ENCODE data around the gene TANC1. TPM values are rescaled to one million over a fixed set of nuclear protein-coding genes. Genes with fewer than 3 reads are reported as not detected.
A peak's percentile ranks its signal among the peaks of the same experiment; 100 is the strongest.

TANC1 gene
- total and polyA plus RNA-seq, 5 experiments from 2014 or later: 0.05 to 0.17 (median 0.09) TPM; not detected in 1

DNA sequence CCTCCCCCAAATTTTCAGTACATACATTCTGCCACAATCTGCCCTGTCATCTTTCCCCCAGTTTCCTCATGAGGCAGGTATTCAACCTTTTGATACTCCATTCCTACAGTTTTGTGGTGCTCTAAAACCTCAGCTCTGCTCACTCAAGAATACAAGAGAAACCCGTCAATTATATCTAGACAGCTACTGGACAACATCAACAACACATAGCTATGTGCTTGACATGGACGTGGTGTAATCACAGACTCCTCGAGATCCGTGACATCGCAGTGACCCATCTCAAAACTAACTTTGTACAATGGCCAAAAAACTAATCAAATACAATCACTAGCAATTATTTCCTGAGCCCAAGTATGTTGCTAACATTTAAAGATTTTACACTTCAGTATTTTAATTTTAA lies 294.5 kb downstream of the TANC1 start:
- no peaks in the 10 kb centered on the region for H3K9me3 Mint-ChIP-seq
- H3K27me3 Mint-ChIP-seq: no peaks in the 10 kb centered on the region
- POLR2A ChIA-PET: no interaction called here
- no peak overlapping the region for H3K4me3 Mint-ChIP-seq
- H3K36me3 Mint-ChIP-seq: peaks cover 5 to 42% (median 20%) of the 10 kb centered on the region in 3 donors
- ATAC-seq (no peak), DNase-seq (no peak)
- no peak overlapping the region for H3K27ac Mint-ChIP-seq
- peaks cover 0 to 5% (median 0%) of the 10 kb centered on the region in 4 donors for H3K4me1 Mint-ChIP-seq

DNA sequence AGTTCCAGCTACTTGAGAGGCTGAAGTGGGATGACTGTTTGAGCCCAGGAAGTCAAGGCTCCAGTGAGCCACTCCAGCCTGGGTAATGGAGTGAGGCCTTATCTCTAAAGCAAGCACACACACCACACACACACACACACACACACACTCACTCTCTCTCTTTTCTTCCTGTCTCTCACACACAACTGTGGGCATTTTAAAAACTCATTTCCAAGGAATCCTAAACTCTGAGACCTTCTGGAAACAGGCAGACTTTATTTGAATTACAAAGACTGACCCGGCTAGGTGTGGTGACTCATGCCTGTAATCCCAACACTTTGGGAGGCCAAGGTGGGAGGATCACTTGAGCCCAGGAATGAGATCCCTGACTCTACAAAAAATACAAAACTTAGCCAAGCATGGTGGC lies 296.7 kb downstream of the TANC1 start:
- Mint-ChIP-seq H3K4me3 (no peak overlapping the region), H3K27me3 (no peaks in the 10 kb centered on the region), H3K36me3 (peaks cover 12 to 52% (median 32%) of the 10 kb centered on the region in 3 donors), H3K9me3 (no peaks in the 10 kb centered on the region), H3K27ac (peak overlapping the region in 1 of 10 donors; percentile 21), H3K4me1 (peaks cover 2 to 8% (median 4%) of the 10 kb centered on the region in 4 donors)
- DNase-seq (no peak), ATAC-seq (no peak)
- POLR2A ChIA-PET: interaction anchor here (0.7 kb wide), 1 partner anchor 140 kb away, joined by 3 read pairs; no protein-coding TSS in a partner anchor

DNA sequence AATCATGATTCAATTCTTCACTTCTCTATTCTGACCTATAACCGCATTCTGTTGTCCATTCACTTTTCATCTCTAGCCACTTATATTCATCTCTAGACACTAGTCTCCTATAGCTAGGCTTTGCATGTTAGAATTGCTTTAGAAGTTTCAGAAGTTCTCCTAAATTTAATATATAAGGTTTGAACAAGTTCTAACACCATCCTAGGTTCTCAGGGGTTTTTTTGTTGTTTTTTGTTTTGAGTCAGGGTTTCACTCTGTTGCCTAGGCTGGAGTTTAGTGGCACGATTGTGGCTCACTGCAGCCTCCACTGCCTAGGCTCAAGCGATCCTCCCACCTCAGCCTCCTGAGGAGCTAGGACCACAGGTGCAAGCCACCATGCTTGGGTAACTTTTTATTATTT lies 298.1 kb downstream of the TANC1 start:
- Mint-ChIP-seq H3K27ac (peak overlapping the region in 2 of 10 donors; percentile 40 to 70), H3K4me3 (no peak overlapping the region), H3K9me3 (no peaks in the 10 kb centered on the region), H3K27me3 (no peaks in the 10 kb centered on the region), H3K4me1 (peaks cover 2 to 8% (median 4%) of the 10 kb centered on the region in 4 donors), H3K36me3 (peaks cover 24 to 64% (median 44%) of the 10 kb centered on the region in 3 donors)
- ATAC-seq (no peak), DNase-seq (no peak)
- POLR2A ChIA-PET: no interaction called here

DNA sequence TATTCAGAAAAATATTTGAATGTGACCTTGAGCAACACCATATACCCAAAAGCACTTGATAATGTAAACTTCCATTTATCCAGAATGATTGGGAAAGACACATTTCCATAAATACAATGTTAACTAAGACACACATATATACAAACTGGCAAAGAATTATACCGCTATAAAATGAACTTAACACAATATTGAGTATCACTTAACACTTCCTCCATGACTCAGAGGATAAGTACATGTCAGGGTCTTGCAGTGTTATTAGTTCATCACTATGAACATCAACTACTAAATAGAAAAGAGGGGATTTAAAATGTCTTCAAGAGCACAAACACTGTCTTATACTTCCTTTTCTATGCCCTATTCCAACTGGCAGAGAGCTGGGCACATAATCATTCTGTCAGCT lies 299.5 kb downstream of the TANC1 start:
- DNase-seq: no peak
- peak overlapping the region in 1 of 10 donors; percentile 70 for H3K27ac Mint-ChIP-seq
- H3K27me3 Mint-ChIP-seq: no peaks in the 10 kb centered on the region
- H3K4me1 Mint-ChIP-seq: peaks cover 2 to 7% (median 4%) of the 10 kb centered on the region in 4 donors
- POLR2A ChIA-PET: no interaction called here
- peaks cover 26 to 63% (median 51%) of the 10 kb centered on the region in 3 donors for H3K36me3 Mint-ChIP-seq
- no peak overlapping the region for H3K4me3 Mint-ChIP-seq
- no peaks in the 10 kb centered on the region for H3K9me3 Mint-ChIP-seq
- no peak for ATAC-seq

DNA sequence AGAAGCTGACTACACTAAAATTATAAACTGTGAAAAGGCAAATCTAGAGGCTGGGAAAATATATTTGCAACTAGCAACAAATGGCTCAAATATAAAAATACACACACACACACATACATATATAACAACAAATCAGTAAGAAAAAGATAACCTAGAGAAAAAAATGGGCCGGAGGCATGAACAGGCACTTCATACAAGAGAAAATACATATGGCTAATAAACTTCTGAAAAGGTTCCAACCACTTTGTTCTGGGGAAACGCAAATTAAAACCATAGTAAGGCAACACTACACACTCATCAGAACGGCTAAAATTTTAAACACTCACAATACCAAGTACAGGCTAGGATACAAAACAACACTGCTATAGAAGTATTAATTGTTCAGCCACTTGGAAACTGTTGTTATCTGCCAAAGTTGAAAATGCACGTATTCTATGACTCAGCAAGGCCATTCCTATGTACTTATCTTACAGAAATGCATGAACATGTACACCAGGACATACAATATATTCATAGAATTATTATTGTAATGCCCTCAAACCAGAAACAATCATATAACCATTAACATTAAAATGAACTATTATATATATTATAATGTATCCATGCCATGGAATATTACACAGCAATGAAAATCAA lies 302.4 kb downstream of the TANC1 start:
- peak overlapping the region in 1 of 10 donors; percentile 2 for H3K27ac Mint-ChIP-seq
- H3K27me3 Mint-ChIP-seq: no peaks in the 10 kb centered on the region
- no peak for DNase-seq
- H3K9me3 Mint-ChIP-seq: no peaks in the 10 kb centered on the region
- H3K36me3 Mint-ChIP-seq: peaks cover 34 to 72% (median 45%) of the 10 kb centered on the region in 3 donors
- no peak for ATAC-seq
- no peak overlapping the region for H3K4me3 Mint-ChIP-seq
- H3K4me1 Mint-ChIP-seq: peaks cover 4 to 11% (median 8%) of the 10 kb centered on the region in 4 donors
- POLR2A ChIA-PET: no interaction called here

DNA sequence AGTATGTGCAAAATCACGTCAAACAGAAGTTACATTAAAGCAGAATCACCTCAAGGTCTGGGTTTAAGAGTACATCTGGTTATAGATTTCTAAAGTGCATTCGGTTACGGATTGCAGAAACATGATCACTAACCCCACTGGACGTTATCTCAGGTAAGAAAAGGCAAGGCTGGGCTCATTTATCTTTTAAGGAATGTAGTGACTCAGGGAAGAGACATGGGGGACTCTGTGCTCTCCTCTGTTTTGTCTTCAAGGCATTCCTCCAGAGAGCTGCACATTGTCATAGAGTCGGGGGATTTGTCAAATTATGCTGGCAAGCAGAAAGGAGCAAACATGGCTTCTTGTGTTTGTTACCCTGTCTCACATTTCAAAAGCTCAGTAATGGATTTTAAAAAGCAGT lies 303.7 kb downstream of the TANC1 start:
- no peak overlapping the region for H3K4me3 Mint-ChIP-seq
- peaks cover 4 to 11% (median 8%) of the 10 kb centered on the region in 4 donors for H3K4me1 Mint-ChIP-seq
- H3K9me3 Mint-ChIP-seq: no peaks in the 10 kb centered on the region
- DNase-seq (no peak), ATAC-seq (no peak)
- POLR2A ChIA-PET: no interaction called here
- H3K27ac Mint-ChIP-seq: no peak overlapping the region
- no peaks in the 10 kb centered on the region for H3K27me3 Mint-ChIP-seq
- peaks cover 34 to 73% (median 40%) of the 10 kb centered on the region in 3 donors for H3K36me3 Mint-ChIP-seq

DNA sequence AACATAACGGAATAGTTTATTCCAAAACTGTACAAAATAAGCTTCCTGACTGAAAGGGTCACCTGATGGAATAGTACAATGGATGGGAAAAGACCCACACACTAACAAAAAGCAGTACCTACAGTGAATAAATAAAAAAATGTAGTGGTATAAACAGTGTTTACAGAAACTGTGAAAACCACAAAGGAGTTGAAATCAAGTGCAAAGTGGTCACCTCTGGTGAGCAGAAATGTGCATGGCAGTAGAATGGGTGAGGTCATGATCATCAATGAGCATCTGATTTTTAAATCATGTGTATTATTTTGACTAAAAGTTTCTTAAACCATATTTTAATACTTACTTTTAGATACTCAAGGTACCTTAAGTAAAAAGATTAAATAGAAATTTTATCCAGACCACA lies 306.7 kb downstream of the TANC1 start:
- H3K27ac Mint-ChIP-seq: no peak overlapping the region
- no peak overlapping the region for H3K4me3 Mint-ChIP-seq
- no peaks in the 10 kb centered on the region for H3K9me3 Mint-ChIP-seq
- POLR2A ChIA-PET: no interaction called here
- no peaks in the 10 kb centered on the region for H3K27me3 Mint-ChIP-seq
- no peak for DNase-seq
- peaks cover 28 to 66% (median 33%) of the 10 kb centered on the region in 3 donors for H3K36me3 Mint-ChIP-seq
- peaks cover 0 to 10% (median 3%) of the 10 kb centered on the region in 4 donors for H3K4me1 Mint-ChIP-seq
- no peak for ATAC-seq

DNA sequence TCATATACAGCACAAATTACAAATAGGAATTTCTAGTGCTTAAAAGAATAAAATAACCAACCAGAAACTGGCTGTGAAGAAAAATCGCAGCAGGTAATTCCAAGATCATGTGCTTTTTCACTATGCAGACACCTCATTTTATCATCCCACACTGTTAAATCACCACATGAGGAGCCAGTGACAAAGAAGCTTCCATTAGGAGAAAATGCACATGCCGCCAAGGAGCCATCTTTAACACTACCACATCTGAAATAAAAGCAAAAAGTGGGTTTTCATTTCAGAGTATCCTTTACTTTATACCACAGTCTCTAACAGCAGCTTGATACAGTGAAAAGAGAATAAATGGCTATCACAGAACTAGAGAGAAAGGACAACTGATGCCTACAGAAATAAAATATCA lies 311.3 kb downstream of the TANC1 start:
- POLR2A ChIA-PET: no interaction called here
- H3K27ac Mint-ChIP-seq: no peak overlapping the region
- H3K4me3 Mint-ChIP-seq: no peak overlapping the region
- ATAC-seq: no peak
- peaks cover 5 to 40% (median 23%) of the 10 kb centered on the region in 3 donors for H3K36me3 Mint-ChIP-seq
- peaks cover 3 to 38% (median 8%) of the 10 kb centered on the region in 4 donors for H3K4me1 Mint-ChIP-seq
- DNase-seq: no peak
- H3K9me3 Mint-ChIP-seq: no peaks in the 10 kb centered on the region
- H3K27me3 Mint-ChIP-seq: no peaks in the 10 kb centered on the region

DNA sequence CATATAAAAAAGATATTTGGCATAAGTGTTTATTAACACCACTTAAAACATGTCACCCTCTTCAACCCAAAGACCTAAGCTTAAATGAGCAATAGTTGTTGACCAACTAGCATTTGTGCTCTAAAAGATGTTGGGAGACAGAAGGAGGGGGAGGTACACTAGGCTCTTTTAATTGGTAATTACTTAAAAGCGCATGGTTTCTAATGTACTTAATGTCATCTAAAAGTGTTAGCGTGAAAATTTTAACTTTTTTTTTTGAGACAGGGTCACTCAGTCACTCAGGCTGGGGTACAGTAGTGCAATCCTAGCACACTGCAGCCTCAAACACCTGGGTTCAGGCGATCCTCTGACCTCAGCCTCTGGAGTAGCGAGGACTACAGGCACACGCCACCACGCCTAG lies 312.6 kb downstream of the TANC1 start:
- ATAC-seq: no peak
- H3K27ac Mint-ChIP-seq: no peak overlapping the region
- DNase-seq: no peak
- H3K36me3 Mint-ChIP-seq: peaks cover 0 to 30% (median 22%) of the 10 kb centered on the region in 3 donors
- no peaks in the 10 kb centered on the region for H3K9me3 Mint-ChIP-seq
- POLR2A ChIA-PET: no interaction called here
- H3K4me3 Mint-ChIP-seq: no peak overlapping the region
- H3K4me1 Mint-ChIP-seq: peaks cover 2 to 42% (median 15%) of the 10 kb centered on the region in 4 donors
- no peaks in the 10 kb centered on the region for H3K27me3 Mint-ChIP-seq

Small RNA genes lying within 50 kb of the gene (microRNA-seq; reads per million reads assigned to microRNA genes)
- gene MIR6888 (ENCODE audit: borderline microRNAs expressed): not detected

Other genes with a start within 250 kb of the TANC1 start
- not detected for gene DAPL1, start 173.3 kb upstream of the TANC1 start, total RNA-seq
- gene DAPL1, start 173.3 kb upstream of the TANC1 start, polyA plus RNA-seq: not detected